Retinal pigment epithelial cell (primary cell): ENCODE measurements around the gene HBQ1.
"Not testable (repeated sequence)": the region's sequence is repeated elsewhere in the genome, so short reads cannot be mapped to it uniquely, and the experiment has no call there.

ENCODE experiments used
- DNase-seq: peaks from one replicate; pipeline ENCODE4 v3.0.0-alpha.2; 2010; ENCODE audit warnings: low read depth
- H3K4me3 ChIP-seq: 2 replicates; pipeline ENCODE4 v1.5.1; 2011; ENCODE audit warnings: mild to moderate bottlenecking, low read length, control low read depth, moderate library complexity
- CTCF ChIP-seq: conservative IDR thresholded peaks from 2 replicates; pipeline ENCODE4 v1.5.1; 2011; ENCODE audit warnings: low read depth, low read length, control low read depth, inconsistent platforms

The HBQ1 gene

DNA sequence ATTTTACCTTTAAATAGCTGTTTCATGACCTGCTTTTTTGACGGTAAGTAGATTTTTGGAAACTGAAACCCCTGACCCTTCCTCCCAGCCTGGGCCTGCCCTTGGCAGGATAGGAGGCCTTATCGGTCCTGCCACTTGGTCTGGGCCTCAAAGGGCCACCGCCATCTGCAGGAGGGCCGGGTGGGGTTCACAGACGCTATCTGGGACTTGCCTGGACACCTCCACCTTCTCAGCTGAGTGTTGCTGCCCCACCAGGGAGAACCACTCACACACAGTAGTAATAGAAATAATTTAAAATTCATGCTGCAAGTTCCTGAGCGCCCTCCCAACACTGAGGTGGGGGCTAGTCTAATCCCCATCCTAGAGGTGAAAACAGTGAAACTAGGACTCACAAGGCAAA is 37.2 kb upstream of the HBQ1 start:
- H3K4me3 ChIP-seq, result no peak overlapping the region
- TF ChIP-seq CTCF, result no peak
- no peak for DNase-seq

DNA sequence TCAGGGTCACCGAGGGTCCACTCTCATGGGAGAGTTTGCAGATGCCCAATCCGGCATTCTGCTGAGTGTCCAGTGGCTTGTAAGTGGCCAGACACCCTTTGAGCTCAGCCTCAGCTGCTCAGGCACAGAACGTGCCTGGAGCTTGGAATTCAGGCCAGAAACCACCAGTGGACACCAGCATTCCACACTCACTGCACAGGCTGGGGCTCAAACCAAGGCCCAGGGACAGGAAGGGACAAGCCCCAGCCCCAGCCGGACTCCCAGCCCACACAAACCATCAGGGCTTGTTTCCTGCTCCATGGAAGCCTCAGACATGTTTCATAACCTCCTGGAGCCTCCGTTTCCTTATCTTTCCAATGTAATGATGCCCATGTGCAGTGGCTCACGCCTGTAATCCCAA is 36.8 kb upstream of the HBQ1 start:
- no peak for TF ChIP-seq CTCF
- no peak for DNase-seq
- no peak overlapping the region for H3K4me3 ChIP-seq

- DNase-seq, result no peak
- H3K4me3 ChIP-seq, result no peak overlapping the region
- no peak for TF ChIP-seq CTCF
Measured at GRCh38 chr16:144797-145252, 35.4 kb upstream of the HBQ1 start.

DNA sequence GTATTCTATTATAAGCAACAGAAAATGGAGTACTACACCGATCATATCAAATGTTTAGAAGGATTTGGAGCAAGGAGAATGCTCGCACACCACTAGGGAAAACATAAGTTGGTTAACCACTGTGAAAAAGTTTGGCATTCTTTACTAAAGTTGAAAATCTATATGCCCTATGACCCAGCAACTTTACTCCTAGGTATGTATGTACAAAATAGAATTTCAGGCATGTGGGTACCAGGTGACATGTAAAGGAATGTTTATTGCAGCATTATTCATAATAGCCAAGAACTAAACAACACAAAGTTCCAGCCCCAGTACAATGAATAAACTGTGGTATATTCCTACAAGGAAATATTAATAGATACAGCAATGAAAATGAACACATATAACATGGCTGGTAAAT is 33.6 kb upstream of the HBQ1 start:
- no peak for TF ChIP-seq CTCF
- no peak for DNase-seq
- no peak overlapping the region for H3K4me3 ChIP-seq

- no peak overlapping the region for H3K4me3 ChIP-seq
- no peak for TF ChIP-seq CTCF
- no peak for DNase-seq
Measured at GRCh38 chr16:149024-149660, 31.1 kb upstream of the HBQ1 start.

- no peak for DNase-seq
- no peak for TF ChIP-seq CTCF
- no peak within 1 kb of the TSS for H3K4me3 ChIP-seq
Measured at GRCh38 chr16:152141-153128, 27.8 kb upstream of the HBQ1 start, which contains the start of gene HBZ. HBZ (plus strand) TSS chr16:152644; CDS start chr16:152910, 266 bp downstream.

GRCh38 chr16:153129-153521 is 27.1 kb upstream of the HBQ1 start:
- not testable (repeated sequence) for DNase-seq, H3K4me3 ChIP-seq

GRCh38 chr16:153550-154216 is 26.6 kb upstream of the HBQ1 start:
- not testable (repeated sequence) for DNase-seq, H3K4me3 ChIP-seq
